ENCODE results near the gene CAPN10. TPM values are rescaled to one million over a fixed set of nuclear protein-coding genes. Genes with fewer than 3 reads are reported as not detected.

CAPN10 gene
- total RNA-seq = 10 to 100 TPM; 45.0 to 50.7 TPM

DNA sequence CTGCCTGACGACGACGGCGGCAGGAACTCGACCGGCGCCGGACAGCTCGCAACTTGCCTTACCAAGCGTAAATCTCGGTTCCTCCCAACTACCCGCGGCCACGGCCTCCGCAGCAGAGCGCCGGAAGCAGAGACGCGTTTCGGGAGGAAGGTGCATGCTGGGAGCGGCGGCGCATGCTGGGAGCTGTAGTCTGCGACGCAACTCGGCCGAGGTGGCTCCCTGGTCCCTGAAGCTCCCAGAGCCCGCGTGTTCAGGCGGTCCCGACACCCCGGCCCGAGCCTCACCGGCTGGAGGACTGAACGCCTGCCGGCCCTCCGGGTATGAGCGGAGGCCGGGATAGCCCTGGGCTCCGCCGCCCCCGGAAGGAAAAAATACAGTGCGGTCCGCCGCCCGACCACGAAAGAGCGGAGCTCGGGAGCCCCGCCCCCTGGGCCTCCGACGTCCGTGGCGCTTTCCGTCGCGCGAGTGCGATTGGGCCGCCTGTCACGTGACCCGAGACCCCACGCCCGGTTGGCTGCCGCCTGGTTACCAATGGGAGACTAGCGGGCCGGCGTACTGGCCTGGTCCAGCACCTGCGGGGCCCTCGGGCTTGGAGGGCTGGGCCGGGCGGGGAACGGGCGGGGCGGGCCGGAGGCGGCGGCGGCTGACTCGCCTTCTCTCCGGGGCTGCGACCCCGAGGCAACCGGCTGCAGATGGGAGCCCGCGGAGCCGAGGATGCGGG lies at the start of gene CAPN10:
CAPN10 (plus strand) TSS at position 537 of the 721 bp plus-strand sequence; CDS start at position 715, 178 bp downstream.

DNA sequence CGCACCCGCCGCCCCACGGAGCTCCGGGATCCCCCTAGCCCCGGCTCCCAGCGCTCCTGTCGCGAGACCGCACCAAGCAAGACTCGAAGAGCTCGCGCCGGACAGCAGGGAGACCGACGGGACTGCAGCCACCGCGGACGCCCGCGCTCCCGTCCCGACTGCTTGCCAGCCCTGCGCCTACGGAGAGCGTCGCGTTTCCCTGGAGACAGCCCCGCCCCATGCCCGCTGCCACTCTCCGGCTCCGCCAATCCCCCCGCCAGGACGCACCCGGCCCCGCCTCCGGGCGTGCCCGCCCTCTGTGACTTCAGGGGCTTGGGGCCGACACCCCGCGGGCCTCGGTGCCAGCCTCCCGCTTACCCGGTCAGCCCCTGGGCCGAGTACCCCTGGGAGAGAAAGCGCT lies 28.7 kb upstream of the CAPN10 start, which contains the start of gene ANKMY1:
ANKMY1 (minus strand) TSS at position 181 of the 400 bp plus-strand sequence. CDS start 653 bp downstream, outside the sequence.

DNA sequence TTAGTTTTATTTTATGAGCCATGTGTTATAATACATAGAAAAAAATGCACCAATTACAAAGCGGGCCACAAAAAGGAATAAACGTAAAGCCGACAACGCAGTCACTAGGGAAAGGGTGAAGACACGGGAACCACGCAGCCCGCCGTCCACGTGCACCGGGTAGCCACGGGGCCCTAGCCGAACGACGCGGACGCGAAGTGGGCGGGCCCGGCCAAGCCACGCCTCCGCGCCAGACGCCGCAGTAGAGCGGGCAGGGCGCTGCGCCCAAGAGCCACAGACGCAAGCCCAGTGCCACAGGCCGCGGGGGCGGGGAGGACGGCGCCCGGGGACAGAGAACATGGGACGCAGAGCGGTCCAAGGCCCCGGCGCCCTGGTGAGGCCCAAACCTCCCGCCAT lies 26.5 kb upstream of the CAPN10 start, which contains the start of gene DUSP28:
DUSP28 (plus strand) TSS at position 274 of the 396 bp plus-strand sequence. CDS start 328 bp downstream, outside the sequence.

GRCh38 chr2:240567872-240568677 lies 18.5 kb upstream of the CAPN10 start, which contains the start of gene RNPEPL1:
Gene RNPEPL1 (plus strand): TSS chr2:240568484. CDS start chr2:240568587, 103 bp downstream.

DNA sequence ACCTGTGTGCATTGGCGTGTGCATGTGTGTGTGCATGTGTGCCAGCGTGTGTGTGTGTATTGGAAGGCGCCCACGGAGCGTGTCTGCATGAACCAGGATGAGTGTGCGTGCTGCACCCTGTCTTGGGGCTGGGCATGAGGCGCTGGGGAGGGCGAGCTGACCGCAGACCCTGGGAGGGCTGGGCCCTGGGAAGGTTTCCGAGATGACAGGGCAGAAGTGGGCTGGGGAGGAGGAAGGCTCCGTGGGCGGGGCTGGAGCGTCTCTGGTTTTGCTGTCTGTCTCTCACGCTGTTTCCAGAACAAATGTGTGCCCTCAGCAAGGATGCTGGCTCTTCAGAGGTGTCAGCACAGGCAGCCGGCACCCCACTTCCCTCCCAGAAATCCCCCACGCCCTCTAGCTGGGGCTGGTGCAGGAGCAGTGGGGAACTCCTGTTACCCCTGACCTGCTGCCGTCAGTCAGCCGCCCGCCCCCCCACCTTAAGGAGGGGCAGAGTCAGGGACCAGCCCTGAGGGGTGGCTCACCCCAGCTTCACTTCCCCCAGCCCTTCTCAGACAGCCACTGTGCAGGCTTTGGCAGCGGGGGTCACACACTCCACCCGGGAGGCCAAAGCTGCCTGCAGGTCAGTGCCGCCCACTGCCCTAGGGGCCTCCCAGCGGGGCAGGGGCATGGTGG lies 38.6 kb downstream of the CAPN10 start, which contains the start of gene GPR35:
GPR35 (plus strand) TSS at position 531 of the 672 bp plus-strand sequence. CDS start 4,473 bp downstream, outside the sequence.

Other genes with a start within 250 kb of the CAPN10 start
- 1 to 10 TPM; 6.3 to 6.8 TPM for gene GPC1, start 151.1 kb upstream of the CAPN10 start, total RNA-seq
- 10 to 100 TPM; 33.6 to 37.6 TPM for gene ANKMY1, start 28.7 kb upstream of the CAPN10 start, total RNA-seq
- gene DUSP28, start 26.4 kb upstream of the CAPN10 start, total RNA-seq = 10 to 100 TPM in 1 of 2 experiments, 1 to 10 TPM in 1; 9.1 to 10.1 TPM
- 100 to 1,000 TPM; 117 to 119 TPM for gene RNPEPL1, start 18.2 kb upstream of the CAPN10 start, total RNA-seq
- gene GPR35, start 38.7 kb downstream of the CAPN10 start, total RNA-seq = 1 to 10 TPM; 2.1 to 2.4 TPM
- not detected for gene AQP12B, start 96.2 kb downstream of the CAPN10 start, total RNA-seq
- not detected for gene AQP12A, start 105.1 kb downstream of the CAPN10 start, total RNA-seq
- gene KIF1A, start 233.5 kb downstream of the CAPN10 start, total RNA-seq = under 1 TPM; 0.23 to 0.60 TPM